Fibroblast of skin of abdomen (primary cell): Measurements from ENCODE around the gene IPPK. TPM values are rescaled to one million over a fixed set of nuclear protein-coding genes. Genes with fewer than 3 reads are reported as not detected.

Experiments used
- DNase-seq: peaks from one replicate; pipeline ENCODE4 v3.0.0-alpha.2; 2013
- polyA plus RNA-seq, 2 experiments: library from polyadenylated mRNA; unstranded; fragments of 120-200 nt; gene quantifications; one replicate each; pipeline ENCODE4 v1.2.1, GENCODE V29; 2013; ENCODE audit not compliant: insufficient read length in 2 of 2

Gene IPPK, protein sequence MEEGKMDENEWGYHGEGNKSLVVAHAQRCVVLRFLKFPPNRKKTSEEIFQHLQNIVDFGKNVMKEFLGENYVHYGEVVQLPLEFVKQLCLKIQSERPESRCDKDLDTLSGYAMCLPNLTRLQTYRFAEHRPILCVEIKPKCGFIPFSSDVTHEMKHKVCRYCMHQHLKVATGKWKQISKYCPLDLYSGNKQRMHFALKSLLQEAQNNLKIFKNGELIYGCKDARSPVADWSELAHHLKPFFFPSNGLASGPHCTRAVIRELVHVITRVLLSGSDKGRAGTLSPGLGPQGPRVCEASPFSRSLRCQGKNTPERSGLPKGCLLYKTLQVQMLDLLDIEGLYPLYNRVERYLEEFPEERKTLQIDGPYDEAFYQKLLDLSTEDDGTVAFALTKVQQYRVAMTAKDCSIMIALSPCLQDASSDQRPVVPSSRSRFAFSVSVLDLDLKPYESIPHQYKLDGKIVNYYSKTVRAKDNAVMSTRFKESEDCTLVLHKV
- 6.9 TPM for polyA plus RNA-seq (2013, experiment 1 of 2; ENCODE audit: insufficient read length)
- 6.7 TPM for polyA plus RNA-seq (2013, experiment 2 of 2; ENCODE audit: insufficient read length)

GRCh38 chr9:92669890-92670708 is at the start of gene IPPK:
TSS of gene IPPK (minus strand) at chr9:92670131. CDS start at chr9:92669988, 143 bp downstream.
- DNase-seq: peak; percentile 99

DNA sequence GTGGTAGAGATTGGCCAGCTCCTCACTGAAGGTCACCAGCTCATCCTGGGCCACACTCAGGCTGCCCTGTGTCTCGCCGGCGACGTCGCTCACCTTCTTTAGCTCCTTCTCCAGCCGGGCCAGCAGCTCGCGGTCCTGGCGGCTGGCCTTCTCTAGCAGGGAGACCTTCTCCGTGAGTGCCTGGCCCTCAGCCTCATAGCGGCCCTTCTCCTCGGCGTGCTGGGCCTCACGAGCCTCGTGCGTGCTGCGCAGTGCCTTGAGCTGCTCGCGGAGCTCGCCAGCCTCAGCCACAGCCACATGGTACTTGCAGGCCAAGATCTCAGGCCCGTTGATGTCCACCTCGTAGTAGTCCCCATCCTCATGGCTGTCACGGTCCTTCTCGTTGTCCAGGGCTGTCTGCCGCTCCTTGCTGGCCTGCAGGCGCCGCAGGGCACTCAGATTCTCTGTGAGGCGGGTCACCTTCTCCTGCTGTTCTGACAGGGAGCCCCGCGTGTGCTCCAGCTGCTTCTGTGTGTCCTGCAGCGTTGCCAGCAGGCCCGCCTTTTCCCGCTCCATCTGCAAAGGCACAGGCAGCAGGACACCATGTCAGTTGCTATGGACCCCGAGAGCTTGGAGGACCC is 49.2 kb upstream of the IPPK start:
- DNase-seq: no peak

GRCh38 chr9:92718086-92719001 is 48.4 kb upstream of the IPPK start:
- DNase-seq: no peak

- DNase-seq: no peak
Measured at GRCh38 chr9:92717201-92718085, 47.5 kb upstream of the IPPK start.

DNA sequence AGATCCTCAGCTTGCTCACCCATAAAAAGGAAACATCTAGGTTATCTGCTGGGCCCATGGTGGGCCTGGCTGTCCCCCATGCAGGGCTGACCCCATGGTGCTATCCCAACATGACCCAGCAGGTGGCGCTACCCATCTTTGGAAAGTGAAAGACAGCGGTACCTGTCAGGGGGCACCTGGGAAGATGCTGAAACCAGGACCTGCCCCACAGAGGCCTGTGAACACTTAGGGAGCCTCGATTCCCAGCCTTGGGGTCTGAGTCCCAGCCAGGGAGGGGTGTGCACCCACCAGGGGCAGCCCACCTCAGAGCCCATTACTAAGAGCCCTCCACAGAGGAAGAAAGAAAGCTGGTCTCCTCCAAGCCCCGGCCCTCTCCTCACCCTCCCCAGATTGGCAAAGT is 46.6 kb upstream of the IPPK start:
- peak; percentile 21 for DNase-seq

- no peak for DNase-seq
Measured at GRCh38 chr9:92715488-92716231, 45.7 kb upstream of the IPPK start.

- DNase-seq: no peak
Measured at GRCh38 chr9:92714787-92715487, 45.0 kb upstream of the IPPK start.

GRCh38 chr9:92714016-92714415 is 44.1 kb upstream of the IPPK start:
- no peak for DNase-seq

DNA sequence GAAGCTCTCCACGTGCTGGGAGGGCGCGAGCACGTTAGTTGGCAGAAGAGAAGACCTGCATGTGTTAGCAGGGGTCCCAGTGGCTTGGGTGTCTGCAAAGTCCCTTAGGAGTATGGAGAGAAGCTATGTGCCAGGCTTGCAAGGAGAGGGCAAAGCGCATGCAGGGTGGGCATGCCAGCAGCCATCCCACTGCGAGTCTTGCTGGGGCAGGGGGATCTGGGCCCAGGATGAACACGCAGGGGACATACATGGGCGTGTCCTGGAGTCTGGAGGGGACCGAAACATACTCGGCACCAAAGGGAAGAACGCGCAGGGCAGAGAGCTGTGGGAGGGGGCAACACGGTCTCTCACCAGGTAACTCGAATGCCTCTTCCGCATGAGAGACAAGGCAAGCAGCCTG is 43.6 kb upstream of the IPPK start:
- DNase-seq: no peak

DNA sequence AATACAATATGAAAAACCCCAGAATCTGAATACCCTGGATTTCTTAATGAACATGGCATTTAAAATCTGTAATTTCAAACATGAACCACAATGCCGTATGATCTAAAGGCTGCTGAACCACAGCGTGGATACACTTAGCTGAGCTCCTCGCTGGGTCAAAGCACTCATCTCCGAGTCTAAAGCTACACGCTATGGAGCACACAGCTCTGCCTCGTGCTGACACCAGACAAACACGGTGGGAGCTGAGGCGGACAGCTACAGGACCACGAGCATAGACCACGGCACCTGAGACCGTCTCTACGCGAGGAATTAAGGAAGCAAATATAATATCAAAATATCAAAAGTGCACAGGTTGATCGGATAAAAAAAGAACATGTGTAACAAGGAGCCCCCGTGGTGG is 42.8 kb upstream of the IPPK start:
- DNase-seq: no peak

- no peak for DNase-seq
Measured at GRCh38 chr9:92711844-92712243, 41.9 kb upstream of the IPPK start.

DNA sequence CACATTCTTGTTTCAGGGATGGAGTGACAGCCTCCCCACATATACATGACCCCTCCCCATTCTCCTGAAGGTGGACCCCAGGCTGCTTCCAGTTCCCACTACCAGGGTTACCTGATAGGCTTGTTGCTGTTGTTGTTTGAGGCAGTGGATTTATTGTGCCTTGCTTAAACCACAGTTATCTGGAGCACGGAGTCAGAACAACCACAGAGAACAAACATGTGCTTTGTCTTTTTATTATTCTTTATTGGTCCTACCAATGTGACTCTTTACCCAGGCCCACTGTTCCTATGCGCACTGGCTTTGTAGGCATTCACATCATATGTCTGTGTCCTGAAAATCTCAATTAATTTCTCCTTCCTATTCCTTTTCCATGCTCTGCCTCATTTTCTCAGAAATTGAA is 41.2 kb upstream of the IPPK start:
- no peak for DNase-seq

DNA sequence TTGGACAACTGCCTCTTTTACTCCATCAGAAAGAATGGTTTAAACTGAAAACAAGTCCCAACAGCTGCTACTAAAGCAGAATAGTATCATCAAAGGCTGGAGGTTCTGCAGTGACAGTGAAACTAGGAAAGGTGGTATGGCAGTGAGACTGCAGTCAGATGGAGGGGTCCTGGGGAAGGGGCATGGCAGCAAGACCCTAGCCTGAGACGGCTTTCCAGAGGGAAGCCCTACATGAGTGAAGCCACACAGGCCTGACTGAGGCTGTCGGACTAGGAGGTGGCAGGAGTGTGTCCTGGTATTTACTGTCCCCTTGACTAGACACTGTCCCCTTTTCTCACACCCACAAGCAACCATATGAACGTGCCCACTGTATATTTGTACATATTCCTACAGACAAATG is 40.4 kb upstream of the IPPK start:
- DNase-seq: no peak

DNA sequence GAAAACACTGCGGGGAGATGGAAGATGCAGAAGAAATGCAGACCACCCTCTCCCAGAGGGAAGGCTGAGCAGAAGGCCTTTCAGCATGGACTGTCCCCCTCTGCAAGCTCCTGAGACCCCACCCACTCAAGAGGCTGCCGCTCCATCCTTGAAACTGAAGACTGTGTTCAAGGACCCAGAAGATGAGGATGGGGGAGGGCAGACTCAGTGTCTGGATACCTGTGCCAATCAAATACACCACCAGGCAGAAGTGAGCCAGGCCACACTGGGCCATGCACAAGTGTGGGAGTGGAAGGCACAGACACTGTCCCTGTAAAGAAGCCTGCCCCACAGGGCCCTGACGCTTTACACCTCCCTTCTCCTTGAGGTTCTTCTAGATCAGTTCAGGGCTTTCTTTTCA is 40.0 kb upstream of the IPPK start:
- DNase-seq: no peak

- DNase-seq: no peak
Measured at GRCh38 chr9:92709240-92709639, 39.3 kb upstream of the IPPK start.

GRCh38 chr9:92707530-92707929 is 37.6 kb upstream of the IPPK start:
- DNase-seq: no peak

- no peak for DNase-seq
Measured at GRCh38 chr9:92706218-92706940, 36.4 kb upstream of the IPPK start.

GRCh38 chr9:92704528-92704927 is 34.6 kb upstream of the IPPK start:
- no peak for DNase-seq

GRCh38 chr9:92696619-92697018 is 26.7 kb upstream of the IPPK start:
- no peak for DNase-seq
